Psoas muscle (tissue), 8 donors: Measurements from ENCODE around the gene KCNIP3. TPM values are rescaled to one million over a fixed set of nuclear protein-coding genes. Genes with fewer than 3 reads are reported as not detected.

Experiments
- ATAC-seq, 4 donors: fragments of 200-7000 bp; cut with Tn5 transposase; one replicate each; pipeline ENCODE4 v1.9.1; 2020; ENCODE audit warnings: moderate library complexity in 3 of 4, mild to moderate bottlenecking in 2 of 4
- DNase-seq, 2 donors: peaks; one replicate each; pipeline ENCODE4 v3.0.0-alpha.2; 2020
- H3K27ac ChIP-seq: fragments of 200-600 bp; one replicate; pipeline ENCODE4 v1.8.0; 2022
- H3K27me3 ChIP-seq, 3 donors: fragments of 200-600 bp in 1 of 3; one replicate each; pipeline versions ENCODE4 v1.6.1 to v1.8.0; 2013 to 2022; ENCODE audit warnings: low read length in 2 of 3, mild to moderate bottlenecking in 2 of 3, moderate library complexity in 1 of 3; ENCODE audit not compliant: insufficient read depth in 3 of 3
- H3K36me3 ChIP-seq, 2 donors: fragments of 200-600 bp in 1 of 2; one replicate each; pipeline versions ENCODE4 v1.6.1 to v1.8.0; 2013 to 2022; ENCODE audit warnings: low read depth in 1 of 2, mild to moderate bottlenecking in 1 of 2, moderate library complexity in 1 of 2; ENCODE audit not compliant: insufficient read depth in 1 of 2
- H3K4me1 ChIP-seq: fragments of 200-600 bp; one replicate; pipeline ENCODE4 v1.8.0; 2022
- H3K4me3 ChIP-seq: fragments of 200-600 bp; one replicate; pipeline ENCODE4 v1.8.0; 2022; ENCODE audit warnings: mild to moderate bottlenecking
- H3K9me3 ChIP-seq: fragments of 200-600 bp; one replicate; pipeline ENCODE4 v1.8.0; 2022
- CTCF ChIP-seq: fragments of 200-600 bp; IDR thresholded peaks from one replicate; pipeline ENCODE4 v1.8.0; 2022; ENCODE audit warnings: antibody characterized with exemption
- WGBS, 3 donors: extraction: QIAGEN DNeasy Blood & Tissue Kit; methylation state at CpG; one replicate each; pipeline versions ENCODE4 v1.1.6 to v1.1.7; 2013; 5-methylcytosine and 5-hydroxymethylcytosine counted together
- intact Hi-C, 2 donors: fragments of 100-400 bp; cut with DNase I; formaldehyde crosslinking; loops; one replicate each; pipeline versions ENCODE4 v1.11.0 to v1.14.2; 2022
- polyA plus RNA-seq, 3 donors: library from polyadenylated mRNA; stranded (reverse); fragments of 200-250 nt; gene quantifications; one replicate each; pipeline ENCODE4 v1.2.3, GENCODE V29; 2013
- total RNA-seq, 4 donors: library from RNA; stranded (reverse); fragmentation: NEBNext Ultra II Directional in 2 of 4; extraction: Animal tissue kit (Norgen Biotek cat#: 25700) in 2 of 4; gene quantifications; one replicate each; pipeline versions ENCODE4 v1.2.1 to v1.2.4, GENCODE V29; 2021 to 2023
- donor health status: healthy with polysubstance abuse.
- donor health status: DM: no; HTN: no; CAD: no; lungs with moderate emphysema.
- donor health status: Bipolar disorder and iron deficiency.
- donor health status: healthy.
- donor health status: DM: yes; HTN: yes; CAD: no.
- donor health status: DM: no; HTN: no; CAD: no.
- donor health status: DM: no; HTN: no; CAD: no.
- donor health status: DM: yes; HTN: yes; CAD: no.

KCNIP3 gene
- total and polyA plus RNA-seq, 7 donors, result 0.93 to 2.0 (median 1.3) TPM

- TF ChIP-seq CTCF, result no peak
- no peak for DNase-seq
- Histone ChIP-seq H3K4me1 (no peaks in the 10 kb centered on the region), H3K27me3 (peaks cover 0 to 11% (median 6%) of the 10 kb centered on the region in 3 donors), H3K9me3 (no peaks in the 10 kb centered on the region), H3K36me3 (no peaks in the 10 kb centered on the region), H3K27ac (no peak overlapping the region), H3K4me3 (no peak overlapping the region)
- ATAC-seq, result no peak
- 77 to 81% (median 79%) methylated on average over 6 of the region's 6 CpGs for WGBS, 3 donors
- intact Hi-C loops, result loop anchor here (5.0 to 10.0 kb wide), 2 partner anchors 122 to 125 kb away; no protein-coding TSS in a partner anchor
These were observed 20.0 kb downstream of the KCNIP3 start for GRCh38 chr2:95317123-95317500.

GRCh38 chr2:95317665-95318425, 20.7 kb downstream of the KCNIP3 start:
- no peak for TF ChIP-seq CTCF
- WGBS, 3 donors, result 90 to 95% (median 91%) methylated on average over 12 of the region's 12 CpGs
- intact Hi-C loops, result loop anchor here (5.0 to 10.0 kb wide), 2 partner anchors 123 to 126 kb away; no protein-coding TSS in a partner anchor
- no peak overlapping the region for H3K27ac ChIP-seq
- no peaks in the 10 kb centered on the region for H3K36me3 ChIP-seq
- DNase-seq, result no peak
- no peak overlapping the region for H3K4me3 ChIP-seq
- ATAC-seq, result no peak
- H3K9me3 ChIP-seq, result no peaks in the 10 kb centered on the region
- peaks cover 0 to 11% (median 6%) of the 10 kb centered on the region in 3 donors for H3K27me3 ChIP-seq
- no peaks in the 10 kb centered on the region for H3K4me1 ChIP-seq

GRCh38 chr2:95318431-95319220, 21.5 kb downstream of the KCNIP3 start:
- intact Hi-C loops, result loop anchor here (5.0 to 10.0 kb wide), 2 partner anchors 124 to 126 kb away; no protein-coding TSS in a partner anchor
- H3K4me3 ChIP-seq, result no peak overlapping the region
- 76 to 83% (median 82%) methylated on average over 13 of the region's 13 CpGs for WGBS, 3 donors
- no peaks in the 10 kb centered on the region for H3K9me3 ChIP-seq
- TF ChIP-seq CTCF, result no peak
- DNase-seq (no peak), ATAC-seq (no peak)
- H3K4me1 ChIP-seq, result no peaks in the 10 kb centered on the region
- no peaks in the 10 kb centered on the region for H3K36me3 ChIP-seq
- no peak overlapping the region for H3K27ac ChIP-seq
- H3K27me3 ChIP-seq, result peaks cover 0 to 11% (median 4%) of the 10 kb centered on the region in 3 donors

GRCh38 chr2:95319481-95320343, 22.6 kb downstream of the KCNIP3 start:
- TF ChIP-seq CTCF, result no peak
- intact Hi-C loops, result loop anchor here (5.0 to 10.0 kb wide), 2 partner anchors 125 to 127 kb away; no protein-coding TSS in a partner anchor
- Histone ChIP-seq H3K9me3 (no peaks in the 10 kb centered on the region), H3K4me3 (no peak overlapping the region), H3K27ac (no peak overlapping the region), H3K4me1 (no peaks in the 10 kb centered on the region), H3K27me3 (peaks cover 0 to 7% (median 4%) of the 10 kb centered on the region in 3 donors), H3K36me3 (no peaks in the 10 kb centered on the region)
- 82 to 89% (median 83%) methylated on average over 22 to 23 of the region's 23 CpGs for WGBS, 3 donors
- ATAC-seq (no peak), DNase-seq (no peak)
